Kasumi-1 (cell line): ENCODE measurements around the gene NR3C1.

Experiments used
- DNase-seq, 2 experiments: peaks; one replicate each; lab custom pipeline; 2025; lab: John Stamatoyannopoulos, UW

The NR3C1 gene

GRCh38 chr5:143234162-143234842, 169.2 kb downstream of the NR3C1 start:
- DNase-seq, result no peak

DNA sequence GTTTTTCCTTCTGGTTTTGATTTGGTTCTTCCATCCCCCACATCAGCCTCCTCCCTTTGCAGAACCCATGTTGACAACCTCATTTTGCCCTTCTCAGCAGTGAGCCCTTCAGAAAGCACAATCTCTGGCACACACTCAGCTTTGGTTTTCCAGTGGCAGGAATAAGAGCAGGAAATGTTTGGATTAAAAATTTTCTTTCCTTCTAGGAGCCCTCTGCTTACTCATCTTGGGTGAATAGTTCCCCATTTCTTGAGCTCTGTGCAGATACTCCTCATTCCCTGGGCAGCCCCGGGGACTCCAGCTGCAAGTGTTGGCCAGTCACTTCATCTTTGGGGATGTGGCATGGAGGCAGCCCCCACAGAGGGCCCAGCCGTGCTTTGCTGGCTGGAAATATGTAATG, 170.5 kb downstream of the NR3C1 start:
- no peak for DNase-seq

DNA sequence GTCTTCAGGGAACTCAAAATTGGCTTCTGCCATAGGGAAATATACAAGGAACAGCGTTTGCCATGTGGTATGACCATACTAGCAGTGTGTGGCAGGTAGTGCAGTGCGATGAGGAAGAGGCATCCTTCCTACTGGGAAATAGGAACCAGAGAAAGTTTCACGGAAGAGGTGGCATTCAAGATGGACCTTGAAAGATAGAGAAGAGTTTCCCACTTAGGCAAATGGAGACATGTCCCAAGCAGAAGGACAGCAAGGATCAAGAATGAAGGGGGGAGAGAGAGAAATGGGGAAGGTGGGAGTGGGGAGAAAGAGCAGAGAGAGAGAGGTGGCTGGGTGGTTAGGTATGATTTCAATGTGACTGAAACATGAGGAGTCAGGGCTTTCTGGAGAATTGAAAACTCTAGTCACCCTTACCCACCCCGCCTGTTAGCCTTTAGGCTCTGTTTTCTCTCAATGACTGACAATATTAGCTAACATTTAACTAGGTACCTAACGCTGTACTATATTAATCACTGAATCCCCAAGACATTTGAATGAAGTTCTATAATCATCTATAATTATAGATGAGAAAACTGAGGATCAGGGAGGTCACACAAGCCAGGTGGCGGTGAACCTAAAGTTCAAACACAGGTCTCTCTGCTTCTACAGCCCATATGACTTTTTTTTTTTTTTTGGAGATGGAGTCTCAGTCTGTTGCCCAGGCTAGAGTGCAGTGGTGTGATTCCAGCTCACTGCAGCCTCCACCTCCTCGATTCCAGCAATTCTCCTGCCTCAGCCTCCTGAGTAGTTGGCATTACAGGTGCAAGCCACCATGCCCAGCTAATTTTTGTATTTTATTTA, 171.3 kb downstream of the NR3C1 start:
- DNase-seq, result no peak

DNA sequence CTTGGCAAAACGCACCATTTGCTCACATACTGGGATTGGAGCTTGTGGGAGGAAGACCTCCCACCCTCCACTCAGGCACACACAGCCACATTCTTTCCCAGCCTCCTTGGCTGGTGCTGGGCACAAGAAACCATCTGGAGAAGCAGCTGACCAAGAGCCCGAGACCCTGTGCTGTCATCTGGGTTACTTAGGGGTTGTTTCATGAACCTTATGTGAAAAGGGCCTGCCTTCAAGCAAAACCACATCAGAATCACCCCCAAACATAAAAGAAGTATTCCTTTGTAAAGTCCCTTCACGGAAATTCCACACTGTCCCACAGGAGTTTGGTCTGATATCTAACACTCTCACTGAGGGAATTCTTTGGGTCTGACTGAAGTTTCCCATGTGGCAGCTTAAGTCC, 172.1 kb downstream of the NR3C1 start:
- no peak for DNase-seq

DNA sequence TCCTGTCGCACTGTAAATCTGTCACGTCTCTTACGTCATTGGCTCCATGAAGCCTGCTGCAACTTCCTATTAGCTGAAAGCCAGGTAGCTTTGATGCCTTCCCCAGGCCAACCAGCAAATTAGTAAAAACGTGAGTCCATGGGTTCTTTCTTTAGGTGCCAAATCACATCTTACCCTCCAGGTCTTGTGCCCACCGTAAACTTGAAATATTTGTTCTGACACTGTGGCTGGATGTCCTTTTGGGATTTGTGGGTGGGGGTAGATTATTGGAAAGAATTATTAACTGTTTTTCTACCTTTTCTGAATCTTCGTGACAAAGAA, 172.8 kb downstream of the NR3C1 start:
- no peak for DNase-seq

- peak in 1 of 2 experiments; percentile 8 for DNase-seq
Measured at GRCh38 chr5:143229896-143230675, 173.4 kb downstream of the NR3C1 start.

DNA sequence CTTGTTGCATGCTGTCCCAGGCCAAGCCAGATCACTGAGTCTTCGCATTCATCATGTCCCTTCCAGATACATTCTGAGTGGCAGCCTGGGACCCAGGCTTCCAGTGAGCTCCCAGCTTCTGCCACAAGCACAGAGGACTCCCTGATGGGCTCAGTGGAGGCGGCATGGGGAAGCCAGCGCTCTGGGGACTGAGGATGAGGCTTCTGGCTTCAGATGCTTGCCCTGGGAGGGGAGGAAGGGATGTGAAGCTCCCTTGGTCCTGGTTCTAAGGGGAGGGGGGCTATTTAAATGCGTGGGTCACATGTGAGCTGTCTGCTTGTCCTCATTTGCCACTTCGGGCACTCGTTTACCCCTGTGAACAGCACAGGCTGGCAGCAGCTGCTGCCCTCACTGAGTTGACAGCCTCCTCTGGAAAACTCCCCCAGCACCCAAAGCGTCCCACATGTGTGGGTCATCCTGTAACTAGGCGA, 174.0 kb downstream of the NR3C1 start:
- no peak for DNase-seq

GRCh38 chr5:143228597-143229293, 174.7 kb downstream of the NR3C1 start:
- no peak for DNase-seq
